Upper lobe of right lung (tissue), 1 donor: ENCODE data around the gene C5orf47. TPM values are rescaled to one million over a fixed set of nuclear protein-coding genes. Genes with fewer than 3 reads are reported as not detected.

Experiments used
- ATAC-seq: fragments of 200-7000 bp; cut with Tn5 transposase; one replicate; pipeline ENCODE4 v1.9.1; 2020; ENCODE audit warnings: mild to moderate bottlenecking, moderate library complexity
- DNase-seq: peaks from one replicate; pipeline ENCODE4 v3.0.0-alpha.2; 2020
- H3K27ac ChIP-seq: fragments of 200-600 bp; one replicate; pipeline ENCODE4 v1.8.0; 2022
- H3K27me3 ChIP-seq: fragments of 200-600 bp; one replicate; pipeline ENCODE4 v1.8.0; 2022; ENCODE audit warnings: mild to moderate bottlenecking
- H3K36me3 ChIP-seq: fragments of 200-600 bp; one replicate; pipeline ENCODE4 v1.8.0; 2022
- H3K4me1 ChIP-seq: fragments of 200-600 bp; one replicate; pipeline ENCODE4 v1.8.0; 2022
- H3K4me3 ChIP-seq: fragments of 200-600 bp; one replicate; pipeline ENCODE4 v1.8.0; 2022; ENCODE audit warnings: mild to moderate bottlenecking
- H3K9me3 ChIP-seq: fragments of 200-600 bp; one replicate; pipeline ENCODE4 v1.8.0; 2022
- CTCF ChIP-seq: fragments of 200-600 bp; IDR thresholded peaks from one replicate; pipeline ENCODE4 v1.8.0; 2022; ENCODE audit warnings: antibody characterized with exemption
- intact Hi-C: fragments of 100-400 bp; cut with DNase I; formaldehyde crosslinking; loops from one replicate; pipeline ENCODE4 v1.11.0; 2022
- total RNA-seq: library from RNA; stranded (reverse); fragmentation: NEBNext Ultra II Directional; extraction: Animal tissue kit (Norgen Biotek cat#: 25700); gene quantifications from one replicate; pipeline ENCODE4 v1.2.1, GENCODE V29; 2021
- donor health status: DM: no; HTN: yes; CAD: no; lungs with severe emphysema.

The C5orf47 gene
- total RNA-seq, 1 donor from 2014 or later = not detected

- Histone ChIP-seq H3K36me3 (no peaks in the 10 kb centered on the region), H3K27ac (no peak within 1 kb of the TSS), H3K9me3 (no peaks in the 10 kb centered on the region), H3K4me1 (no peaks in the 10 kb centered on the region), H3K27me3 (peaks cover 12% of the 10 kb centered on the region), H3K4me3 (no peak within 1 kb of the TSS)
- DNase-seq = peak; percentile 86
- peak; percentile 43 for TF ChIP-seq CTCF
- intact Hi-C loops = loop anchor here (10.0 kb wide), 1 partner anchor 269 kb away; no protein-coding TSS in a partner anchor
- ATAC-seq = peak; percentile 95
Measured at GRCh38 chr5:174045470-174046025, 56.6 kb downstream of the C5orf47 start, which contains the start of gene NSG2. Gene NSG2, plus strand, starts transcription at chr5:174045706. Its CDS starts 1,050 bp downstream, at chr5:174046756.

- Histone ChIP-seq H3K27me3 (peaks cover 2% of the 10 kb centered on the region), H3K9me3 (no peaks in the 10 kb centered on the region), H3K27ac (no peak overlapping the region), H3K36me3 (no peaks in the 10 kb centered on the region), H3K4me1 (no peaks in the 10 kb centered on the region), H3K4me3 (no peak overlapping the region)
- DNase-seq = no peak
- intact Hi-C loops = loop anchor here (10.0 kb wide), 1 partner anchor 268 kb away; no protein-coding TSS in a partner anchor
- ATAC-seq = no peak
- no peak for TF ChIP-seq CTCF
Measured at GRCh38 chr5:174046558-174046957, 57.6 kb downstream of the C5orf47 start.

DNA sequence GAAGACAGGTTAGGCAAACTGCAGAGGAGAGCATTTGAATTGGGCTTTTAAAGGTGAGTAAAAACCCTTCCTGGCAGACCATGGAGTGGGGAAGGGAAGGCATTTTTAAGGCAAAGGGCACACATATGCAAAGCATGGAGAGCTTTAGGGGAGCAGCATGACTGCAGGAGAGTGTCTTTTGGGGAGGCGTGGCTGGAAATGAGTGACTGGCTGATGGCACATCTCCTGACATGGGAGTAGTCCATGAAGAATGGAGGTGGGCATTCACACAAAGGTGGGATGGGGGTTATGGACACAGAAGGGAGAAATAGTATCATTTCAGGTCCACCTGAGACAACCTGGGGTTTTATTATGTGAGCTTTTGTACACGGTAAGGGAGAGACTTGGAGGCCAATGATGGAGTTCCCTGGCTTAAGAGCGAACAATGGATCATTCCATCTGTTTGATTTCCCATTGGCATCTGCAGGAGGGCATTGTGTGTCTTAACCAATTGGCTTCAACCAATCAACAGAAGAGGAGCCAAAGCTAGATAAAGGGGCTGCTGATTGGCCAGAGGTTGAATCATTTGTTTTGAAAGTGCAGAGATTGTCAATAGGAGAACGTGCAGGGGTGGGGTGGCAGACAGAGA, 58.6 kb downstream of the C5orf47 start:
- intact Hi-C loops = loop anchor here (10.0 kb wide), 1 partner anchor 267 kb away; no protein-coding TSS in a partner anchor
- Histone ChIP-seq H3K9me3 (no peaks in the 10 kb centered on the region), H3K4me3 (no peak overlapping the region), H3K36me3 (no peaks in the 10 kb centered on the region), H3K4me1 (no peaks in the 10 kb centered on the region), H3K27ac (no peak overlapping the region), H3K27me3 (no peaks in the 10 kb centered on the region)
- ATAC-seq (no peak), DNase-seq (no peak)
- TF ChIP-seq CTCF = no peak

GRCh38 chr5:174052636-174053035, 63.7 kb downstream of the C5orf47 start:
- ATAC-seq (no peak), DNase-seq (no peak)
- no peak overlapping the region for H3K27ac ChIP-seq
- no peaks in the 10 kb centered on the region for H3K4me1 ChIP-seq
- intact Hi-C loops = no loop called here
- no peak overlapping the region for H3K4me3 ChIP-seq
- H3K27me3 ChIP-seq = no peaks in the 10 kb centered on the region
- no peaks in the 10 kb centered on the region for H3K9me3 ChIP-seq
- TF ChIP-seq CTCF = no peak
- H3K36me3 ChIP-seq = no peaks in the 10 kb centered on the region

DNA sequence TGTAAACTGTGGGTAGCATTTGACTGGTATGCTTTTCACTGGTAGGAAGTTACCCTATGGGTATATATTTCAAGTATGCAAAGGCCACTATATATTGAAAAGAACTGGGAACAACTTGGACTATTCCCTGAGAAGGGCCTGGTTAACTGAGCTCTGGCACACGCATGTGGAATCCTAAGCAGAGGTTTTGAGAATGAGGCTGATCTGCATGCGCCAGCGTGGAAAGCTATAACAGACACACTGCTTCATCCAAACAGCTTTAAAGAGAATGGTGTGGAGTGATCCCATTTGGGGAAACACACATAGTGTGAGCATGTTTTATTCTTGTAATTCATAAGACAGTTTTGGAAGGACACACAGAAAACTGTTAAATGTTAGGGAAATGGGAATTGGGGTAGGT, 64.9 kb downstream of the C5orf47 start:
- TF ChIP-seq CTCF = no peak
- H3K9me3 ChIP-seq = no peaks in the 10 kb centered on the region
- intact Hi-C loops = no loop called here

More for the DNA sequence above, 64.9 kb downstream of the C5orf47 start:
- DNase-seq (no peak), ATAC-seq (no peak)
- Histone ChIP-seq H3K4me3 (no peak overlapping the region), H3K4me1 (no peaks in the 10 kb centered on the region), H3K36me3 (no peaks in the 10 kb centered on the region), H3K27me3 (no peaks in the 10 kb centered on the region), H3K27ac (no peak overlapping the region)

Other genes starting within 250 kb of the C5orf47 start
- gene CPEB4, start 100.8 kb upstream of the C5orf47 start, total RNA-seq = 62.4 TPM
- not detected for gene NSG2, start 56.5 kb downstream of the C5orf47 start, total RNA-seq